HG02943 (cell line): Measurements from ENCODE around the gene ANO7.

Experiments used
- ATAC-seq: cut with Tn5 transposase; IDR thresholded peaks from one replicate; pipeline ENCODE4 v1.9.1; 2021; ENCODE audit warnings: mild to moderate bottlenecking, low read depth, moderate library complexity; ENCODE audit not compliant: unreplicated experiment

The ANO7 gene

DNA sequence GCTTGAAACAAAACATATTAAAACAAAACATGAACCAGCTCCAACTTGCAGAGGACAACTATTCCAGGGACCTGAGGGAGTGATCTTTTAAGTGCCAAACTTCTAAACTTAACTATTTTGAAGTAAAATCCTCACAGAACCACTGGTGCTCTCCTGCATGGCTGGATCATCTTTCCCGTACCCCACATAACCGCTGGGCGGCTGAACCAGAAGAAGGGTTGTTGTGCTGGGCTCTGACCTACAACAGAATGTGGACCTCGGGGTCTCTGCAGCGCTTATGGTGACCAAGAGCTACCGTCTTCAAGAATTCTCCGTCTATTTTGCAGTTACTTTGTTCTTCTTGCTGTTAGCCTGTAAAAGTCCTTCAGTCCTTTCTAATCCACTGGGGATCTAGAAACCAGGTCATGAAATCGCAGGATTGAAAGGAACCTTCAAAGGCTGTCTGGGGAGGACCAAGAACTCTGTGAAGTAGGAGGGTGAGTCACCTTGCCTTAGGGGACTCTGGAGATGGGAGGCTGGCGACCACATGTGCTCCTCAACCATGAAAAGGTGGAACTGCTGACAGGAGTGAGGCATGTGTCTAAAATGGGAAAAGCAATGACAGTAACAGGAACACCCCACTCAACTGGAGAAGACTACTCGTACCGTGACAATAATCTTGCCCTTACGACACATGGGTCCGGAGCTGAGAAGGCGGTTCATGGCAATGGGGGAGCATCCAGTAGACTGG lies 80.4 kb downstream of the ANO7 start:
- ATAC-seq, result no peak

DNA sequence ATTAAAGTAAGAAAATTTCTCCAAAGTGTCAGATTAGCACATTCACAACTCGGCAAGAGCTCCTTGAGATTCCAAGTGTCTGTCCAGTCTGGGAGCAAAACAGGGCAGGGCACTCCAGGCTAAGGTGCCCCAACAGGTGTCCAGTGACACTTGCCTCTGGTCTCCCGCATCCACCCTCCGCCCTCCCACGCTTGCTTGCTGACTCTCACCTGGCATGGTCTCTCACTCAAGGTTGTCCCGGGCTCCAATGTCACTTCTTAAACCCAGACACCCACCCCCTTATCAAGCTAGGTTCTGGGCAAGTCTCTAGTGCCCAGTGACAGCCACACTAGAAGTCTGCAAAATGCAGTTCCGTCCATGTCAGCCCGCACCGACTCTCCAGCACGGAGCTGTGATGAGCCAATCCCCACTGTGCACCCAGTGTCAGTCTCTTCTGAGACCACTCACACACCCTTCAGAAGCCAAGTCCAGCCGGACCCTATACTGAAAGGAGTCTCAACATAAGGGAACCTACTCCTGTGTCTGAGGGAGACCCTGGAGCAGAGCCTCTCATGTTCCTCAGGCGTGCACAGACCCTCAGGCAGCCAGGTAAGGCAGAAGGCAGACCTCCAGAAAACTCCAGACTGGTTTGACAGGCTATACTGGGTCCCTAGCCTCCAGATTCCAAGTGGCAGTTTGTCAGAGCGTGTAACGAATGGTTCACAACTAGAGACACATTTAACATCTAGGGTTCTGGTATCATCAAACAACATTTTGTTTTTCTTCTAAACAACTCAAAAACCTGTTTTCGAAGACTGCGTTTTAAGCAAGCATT lies 81.4 kb downstream of the ANO7 start:
- no peak for ATAC-seq

DNA sequence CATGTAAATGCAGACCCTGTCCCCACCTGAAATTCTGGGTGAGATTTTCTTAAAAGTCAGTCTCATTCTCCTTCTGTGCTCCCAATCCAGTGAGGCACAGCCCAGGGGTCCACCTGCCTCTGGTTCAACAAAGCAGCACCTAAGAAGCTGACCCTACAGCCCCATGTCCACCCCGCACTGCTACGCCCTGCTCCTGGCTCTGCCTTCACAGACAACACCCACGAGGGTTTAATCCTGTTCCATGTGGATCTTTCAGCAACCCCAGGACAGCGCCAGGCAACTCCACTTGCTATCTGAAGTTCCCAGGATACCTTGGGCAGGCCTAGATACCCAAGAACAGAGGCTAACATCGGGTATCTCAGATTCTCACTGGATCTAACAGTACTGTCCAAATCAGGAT lies 82.1 kb downstream of the ANO7 start:
- ATAC-seq, result no peak

DNA sequence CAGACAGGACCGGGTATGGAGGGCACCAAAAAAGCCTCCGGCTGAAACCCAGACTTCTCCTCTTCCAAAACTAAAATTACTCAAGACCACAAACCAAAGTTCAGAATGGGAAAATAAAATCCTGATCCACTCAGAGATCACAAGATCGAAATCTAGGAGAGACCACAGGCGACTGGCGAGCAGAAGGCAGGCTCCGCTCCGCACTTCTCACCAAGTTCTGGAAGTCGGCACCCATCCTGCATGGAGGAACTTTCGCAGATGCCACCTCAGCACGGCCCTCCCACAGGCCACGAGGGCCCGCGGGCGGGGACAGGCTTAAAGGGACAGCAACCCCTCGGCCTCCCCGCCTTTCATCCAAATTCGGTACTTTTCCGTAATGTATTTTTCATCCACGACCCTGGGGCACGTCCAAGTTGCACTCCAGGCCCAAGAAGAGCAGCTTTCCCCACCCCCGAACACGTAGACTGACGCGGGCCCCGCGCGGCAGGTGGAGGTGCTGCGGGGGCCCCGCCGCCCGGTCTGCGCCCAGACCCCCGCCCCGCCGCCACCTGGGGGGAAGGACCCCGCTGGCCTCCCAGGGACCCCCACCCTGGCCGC lies 83.3 kb downstream of the ANO7 start:
- ATAC-seq, result no peak

DNA sequence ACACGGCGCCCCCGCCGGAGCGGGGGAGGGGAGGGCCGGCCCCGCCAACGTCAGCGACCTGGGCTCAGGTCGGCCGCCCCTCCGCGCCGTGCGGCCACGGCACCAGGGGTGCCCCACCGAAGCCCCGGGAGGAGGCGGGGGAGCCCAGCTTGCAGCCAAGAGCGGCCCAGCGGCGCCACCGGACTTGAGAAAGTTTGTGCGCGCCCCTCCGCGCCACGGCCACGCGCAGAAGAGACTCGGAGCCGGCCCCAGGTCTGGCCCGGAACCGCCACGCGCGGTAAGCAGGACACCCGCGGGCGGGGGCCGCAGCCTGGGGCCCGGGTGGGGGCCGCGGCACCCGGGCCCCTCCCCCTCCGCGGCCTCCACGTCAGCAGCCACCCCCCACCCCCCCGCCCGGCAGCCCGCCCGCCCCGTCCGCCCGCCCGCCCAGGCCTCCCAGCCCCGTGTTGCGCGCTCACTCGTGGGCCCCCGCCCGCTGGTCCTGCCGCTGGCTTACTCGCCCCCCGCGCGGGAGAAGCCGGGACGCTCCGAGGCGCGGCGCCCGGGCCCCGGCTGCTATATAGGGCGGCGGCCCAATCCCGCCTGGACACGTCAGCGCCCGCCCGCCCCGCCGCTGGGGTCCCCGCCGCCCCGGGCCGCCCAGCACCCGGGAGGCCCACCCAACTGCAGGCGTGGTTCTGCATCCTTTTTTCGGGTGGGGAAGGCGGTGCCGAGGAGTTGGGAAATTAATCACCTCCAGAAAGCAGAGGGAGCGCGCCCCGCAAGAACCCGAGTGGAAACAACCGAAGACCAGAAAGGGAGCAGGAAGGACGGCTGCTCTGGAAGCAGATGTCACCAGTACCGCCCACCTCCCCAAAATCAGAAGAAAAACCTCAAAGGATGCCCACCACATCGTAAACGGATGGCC lies 84.1 kb downstream of the ANO7 start:
- no peak for ATAC-seq

DNA sequence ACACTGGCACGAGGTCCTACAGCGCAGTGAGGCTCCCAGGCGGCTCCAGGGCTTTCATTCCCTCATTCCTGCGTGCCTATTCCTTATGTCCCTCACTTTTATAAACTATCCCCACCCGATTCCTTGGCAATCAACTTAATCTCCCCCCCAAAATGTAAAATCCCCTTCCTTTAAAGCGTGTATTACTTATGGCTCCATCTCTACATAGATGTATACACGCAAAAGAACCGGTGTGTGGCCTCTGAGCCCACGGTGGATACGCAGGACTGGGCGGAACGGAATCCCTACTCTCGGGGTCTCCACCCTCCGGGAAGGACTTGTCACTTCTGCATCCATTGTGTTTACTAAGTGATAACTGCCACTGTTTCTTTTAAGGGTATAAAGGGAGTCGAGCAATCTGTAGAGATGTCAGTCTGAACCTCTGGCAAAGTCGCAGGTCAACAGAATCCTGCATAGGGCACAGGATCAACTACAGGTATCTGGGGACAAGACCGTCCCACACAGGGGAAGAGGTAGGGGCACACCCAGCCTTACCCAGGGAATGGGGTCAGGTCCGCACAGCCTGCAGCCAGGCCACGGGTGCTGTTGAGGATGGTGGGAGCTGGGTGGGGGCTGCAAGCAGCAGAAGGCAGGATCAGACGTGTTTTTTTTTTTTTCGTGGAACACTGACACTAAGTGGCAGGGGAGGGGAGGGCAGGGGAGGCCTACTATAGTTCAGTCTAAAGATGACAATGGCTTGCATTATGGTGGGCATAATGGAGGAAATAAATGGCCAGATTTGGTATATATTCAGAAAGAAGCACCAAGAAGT lies 84.9 kb downstream of the ANO7 start:
- ATAC-seq, result no peak

DNA sequence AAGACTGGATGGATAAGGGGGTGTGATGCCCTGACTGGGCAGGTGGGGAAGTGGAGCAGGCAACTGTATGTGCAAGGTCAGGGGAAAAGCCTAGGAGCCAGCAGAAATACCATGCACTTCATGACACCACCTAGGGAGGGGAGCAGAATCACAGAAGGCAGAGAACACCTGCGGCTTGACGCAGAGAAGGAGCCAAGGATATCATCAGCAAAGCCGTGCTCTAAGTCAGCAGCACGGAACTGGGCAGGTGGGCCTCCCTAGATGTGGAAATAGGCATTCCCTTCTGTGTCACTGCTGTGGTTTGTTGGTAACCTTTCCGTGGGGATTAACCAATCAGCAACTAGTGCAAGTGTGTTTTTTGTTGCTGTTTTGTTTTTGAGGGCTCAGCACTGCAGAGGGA lies 85.7 kb downstream of the ANO7 start:
- ATAC-seq, result no peak
